ENCODE measurements around the gene SLC5A7. TPM values are rescaled to one million over a fixed set of nuclear protein-coding genes. Genes with fewer than 3 reads are reported as not detected.

Gene SLC5A7
- total RNA-seq (2014; rRNA removed), result 0.06 TPM in 1 of 2 replicates, not detected in the other
- percentile 15 among the genes with signal in this experiment for Bru-seq, nascent RNA
- BruChase-seq, experiment 1, labeled RNA remaining after a 6-hour chase, result percentile 11 among the genes with signal in this experiment
- percentile 16 among the genes with signal in this experiment for BruChase-seq, experiment 2, labeled RNA remaining after a 2-hour chase
- long read RNA-seq, result 0 reads

- no peak for DNase-seq
- Histone ChIP-seq H3F3A (ENCODE audit: low read length, unreplicated experiment) (no peaks in the 10 kb centered on the region), H3K4me1 (ENCODE audit: insufficient read depth, low read length) (peaks cover 14% of the 10 kb centered on the region), H3K79me2 (ENCODE audit: low read length) (no peaks in the 10 kb centered on the region), H3K27me3 (ENCODE audit: low read length) (no peaks in the 10 kb centered on the region), H3K36me3 (ENCODE audit: low read depth, low read length) (no peaks in the 10 kb centered on the region), H3K9me3 (ENCODE audit: low read length) (no peaks in the 10 kb centered on the region), H3K9me2 (replicated peaks; ENCODE audit: low read length) (no peaks in the 10 kb centered on the region), H3K4me3 (ENCODE audit: low read length) (no peak within 1 kb of the TSS), H3K27ac (ENCODE audit: low read length) (no peak within 1 kb of the TSS), H3K4me2 (ENCODE audit: low read length) (no peak within 1 kb of the TSS), H4K20me1 (ENCODE audit: low read length) (no peaks in the 10 kb centered on the region), H2AFZ (ENCODE audit: low read length) (no peak within 1 kb of the TSS), H3K9ac (ENCODE audit: low read length) (no peak within 1 kb of the TSS)
- no peak for ATAC-seq
- CTCF ChIA-PET, result no interaction called here
- intact Hi-C loops (cut with micrococcal nuclease), result no loop called here
- TF ChIP-seq EZH2 (IDR thresholded peaks at IDR 0.05; ENCODE audit: low read length, unreplicated experiment) (no peak), CTCF (conservative IDR thresholded peaks at IDR 0.05; ENCODE audit: low read depth, low read length) (no peak), EZH2phosphoT487 (IDR thresholded peaks at IDR 0.05; ENCODE audit: borderline replicate concordance, low read length) (no peak)
- BruUV-seq (replicated peaks), result no TSS peak
- POLR2A ChIA-PET (ENCODE audit: unreplicated experiment), result no interaction called here
Measured at GRCh38 chr2:107986278-107987217, at the start of gene SLC5A7. SLC5A7 (plus strand) TSS chr2:107986524; CDS start chr2:107988156, 1,632 bp downstream.

DNA sequence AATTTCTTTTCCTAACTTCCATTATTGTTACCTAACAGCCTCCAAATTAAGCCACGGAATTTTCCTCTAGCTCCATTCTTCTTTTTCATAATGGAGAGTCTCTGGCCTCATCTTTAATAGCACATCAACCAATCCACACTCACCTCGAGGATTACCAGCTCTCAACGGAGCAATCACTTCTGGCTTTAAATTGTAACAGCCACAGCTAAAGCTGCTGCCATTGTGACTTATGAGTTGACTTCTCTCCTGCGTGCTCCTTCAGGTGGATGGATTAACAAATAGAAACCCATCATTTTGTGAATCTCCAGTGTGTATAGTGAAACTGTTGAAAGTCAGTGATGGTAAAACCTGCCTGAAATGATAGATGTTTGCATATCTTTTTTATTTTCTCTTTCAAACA is 24.9 kb upstream of the SLC5A7 start:
- ChIA-PET CTCF (no interaction called here), POLR2A (ENCODE audit: unreplicated experiment) (no interaction called here)
- no peak overlapping the region for H3K9ac ChIP-seq (ENCODE audit: low read length)
- no peaks in the 10 kb centered on the region for H3K36me3 ChIP-seq (ENCODE audit: low read depth, low read length)
- intact Hi-C loops (cut with micrococcal nuclease), result no loop called here
- H4K20me1 ChIP-seq (ENCODE audit: low read length), result no peaks in the 10 kb centered on the region
- no TSS peak for BruUV-seq (replicated peaks)
- DNase-seq (no peak), ATAC-seq (no peak)
- no peaks in the 10 kb centered on the region for H3F3A ChIP-seq (ENCODE audit: low read length, unreplicated experiment)
- H3K27ac ChIP-seq (ENCODE audit: low read length), result no peak overlapping the region
- no peak overlapping the region for H3K4me3 ChIP-seq (ENCODE audit: low read length)
- peaks cover 55% of the 10 kb centered on the region for H3K27me3 ChIP-seq (ENCODE audit: low read length)
- TF ChIP-seq CTCF (conservative IDR thresholded peaks at IDR 0.05; ENCODE audit: low read depth, low read length), result no peak
- TF ChIP-seq EZH2 (IDR thresholded peaks at IDR 0.05; ENCODE audit: low read length, unreplicated experiment), result no peak
- TF ChIP-seq EZH2phosphoT487 (IDR thresholded peaks at IDR 0.05; ENCODE audit: borderline replicate concordance, low read length), result no peak
- no peaks in the 10 kb centered on the region for H3K79me2 ChIP-seq (ENCODE audit: low read length)
- no peaks in the 10 kb centered on the region for H3K4me1 ChIP-seq (ENCODE audit: insufficient read depth, low read length)
- H3K4me2 ChIP-seq (ENCODE audit: low read length), result no peak overlapping the region
- H3K9me3 ChIP-seq (ENCODE audit: low read length), result no peaks in the 10 kb centered on the region
- no peaks in the 10 kb centered on the region for H3K9me2 ChIP-seq (replicated peaks; ENCODE audit: low read length)
- no peak overlapping the region for H2AFZ ChIP-seq (ENCODE audit: low read length)

DNA sequence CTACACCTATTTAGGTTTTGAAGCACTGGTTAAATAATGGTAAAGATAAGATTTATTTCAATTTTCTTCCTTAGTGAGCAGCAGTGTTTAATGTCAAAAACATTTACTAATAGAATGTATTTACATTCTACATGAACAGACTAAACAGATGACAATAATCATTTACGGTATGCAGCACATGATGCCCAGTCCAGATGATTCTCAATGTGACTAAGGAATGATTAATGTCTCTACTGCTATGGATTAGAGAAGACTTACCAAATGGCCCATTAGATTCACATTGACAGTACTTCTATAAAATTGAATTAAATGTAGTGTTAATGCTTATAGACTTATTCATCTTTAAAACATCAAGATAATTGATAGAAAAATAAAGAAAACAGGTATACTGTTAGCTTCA is 22.1 kb upstream of the SLC5A7 start:
- no peaks in the 10 kb centered on the region for H3K36me3 ChIP-seq (ENCODE audit: low read depth, low read length)
- H3K9ac ChIP-seq (ENCODE audit: low read length), result no peak overlapping the region
- ChIA-PET POLR2A (ENCODE audit: unreplicated experiment) (no interaction called here), CTCF (no interaction called here)
- no peaks in the 10 kb centered on the region for H3K4me1 ChIP-seq (ENCODE audit: insufficient read depth, low read length)
- no peak overlapping the region for H3K4me3 ChIP-seq (ENCODE audit: low read length)
- H3K27ac ChIP-seq (ENCODE audit: low read length), result no peak overlapping the region
- no peaks in the 10 kb centered on the region for H3F3A ChIP-seq (ENCODE audit: low read length, unreplicated experiment)
- no peaks in the 10 kb centered on the region for H3K79me2 ChIP-seq (ENCODE audit: low read length)
- no peaks in the 10 kb centered on the region for H3K9me3 ChIP-seq (ENCODE audit: low read length)
- ATAC-seq (no peak), DNase-seq (no peak)
- H3K9me2 ChIP-seq (replicated peaks; ENCODE audit: low read length), result no peaks in the 10 kb centered on the region
- no TSS peak for BruUV-seq (replicated peaks)
- H2AFZ ChIP-seq (ENCODE audit: low read length), result no peak overlapping the region
- no peak overlapping the region for H3K4me2 ChIP-seq (ENCODE audit: low read length)
- TF ChIP-seq CTCF (conservative IDR thresholded peaks at IDR 0.05; ENCODE audit: low read depth, low read length) (no peak), EZH2 (IDR thresholded peaks at IDR 0.05; ENCODE audit: low read length, unreplicated experiment) (no peak), EZH2phosphoT487 (IDR thresholded peaks at IDR 0.05; ENCODE audit: borderline replicate concordance, low read length) (no peak)
- no peaks in the 10 kb centered on the region for H4K20me1 ChIP-seq (ENCODE audit: low read length)
- intact Hi-C loops (cut with micrococcal nuclease), result no loop called here
- H3K27me3 ChIP-seq (ENCODE audit: low read length), result peaks cover 37% of the 10 kb centered on the region

All from PC-3 (cell line).